GM10248 (cell line): ENCODE data around the gene ITCH.

ENCODE experiments used
- CTCF ChIA-PET: fragments of 300-600 bp; sonication (Branson Sonifier 250); formaldehyde crosslinking; extraction: SDS; loops from one replicate; lab custom pipeline; 2021; ENCODE audit warnings: antibody characterized with exemption; lab: Yijun Ruan, JAX
- POLR2A ChIA-PET: fragments of 350-650 bp; sonication (Branson Sonifier 250); formaldehyde crosslinking; extraction: SDS; loops from one replicate; lab custom pipeline; 2020; ENCODE audit warnings: antibody characterized with exemption; lab: Yijun Ruan, JAX
- DNase-seq: peaks from one replicate; pipeline ENCODE4 v3.0.0; 2012; ENCODE audit errors: extremely low spot score
- CTCF ChIP-seq: IDR thresholded peaks from 2 replicates; pipeline ENCODE4 v1.5.1; 2012; ENCODE audit warnings: mild to moderate bottlenecking, low read depth; ENCODE audit errors: extremely low read depth, missing control alignments, control extremely low read depth

Gene ITCH

GRCh38 chr20:34445177-34446065, 82.3 kb downstream of the ITCH start:
- no peak for DNase-seq
- CTCF ChIA-PET, result no interaction called here
- TF ChIP-seq CTCF, result no peak
- POLR2A ChIA-PET, result no interaction called here

DNA sequence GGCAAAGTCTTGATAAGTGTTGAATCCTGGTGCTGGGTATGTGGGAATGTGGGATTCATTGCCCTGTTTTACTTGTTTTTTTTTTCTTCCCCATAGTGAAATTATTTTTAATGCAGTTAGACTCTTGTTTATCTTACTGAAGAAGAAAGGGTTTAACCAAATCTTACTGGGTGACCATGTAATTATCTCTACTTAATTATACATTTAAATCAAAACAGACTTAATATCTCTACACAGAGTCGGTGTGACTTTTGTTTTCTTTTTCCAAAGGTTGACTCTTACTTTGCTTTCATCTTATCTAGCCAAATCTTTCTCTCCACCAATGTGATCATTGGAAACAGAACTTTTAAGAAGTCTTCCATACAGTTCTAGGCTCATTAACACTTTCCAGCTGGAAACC, 85.4 kb downstream of the ITCH start:
- no peak for DNase-seq
- CTCF ChIA-PET, result interaction anchor here (1.1 kb wide), 1 partner anchor 16 kb away, joined by 3 read pairs; no protein-coding TSS in a partner anchor
- TF ChIP-seq CTCF, result no peak
- POLR2A ChIA-PET, result no interaction called here

DNA sequence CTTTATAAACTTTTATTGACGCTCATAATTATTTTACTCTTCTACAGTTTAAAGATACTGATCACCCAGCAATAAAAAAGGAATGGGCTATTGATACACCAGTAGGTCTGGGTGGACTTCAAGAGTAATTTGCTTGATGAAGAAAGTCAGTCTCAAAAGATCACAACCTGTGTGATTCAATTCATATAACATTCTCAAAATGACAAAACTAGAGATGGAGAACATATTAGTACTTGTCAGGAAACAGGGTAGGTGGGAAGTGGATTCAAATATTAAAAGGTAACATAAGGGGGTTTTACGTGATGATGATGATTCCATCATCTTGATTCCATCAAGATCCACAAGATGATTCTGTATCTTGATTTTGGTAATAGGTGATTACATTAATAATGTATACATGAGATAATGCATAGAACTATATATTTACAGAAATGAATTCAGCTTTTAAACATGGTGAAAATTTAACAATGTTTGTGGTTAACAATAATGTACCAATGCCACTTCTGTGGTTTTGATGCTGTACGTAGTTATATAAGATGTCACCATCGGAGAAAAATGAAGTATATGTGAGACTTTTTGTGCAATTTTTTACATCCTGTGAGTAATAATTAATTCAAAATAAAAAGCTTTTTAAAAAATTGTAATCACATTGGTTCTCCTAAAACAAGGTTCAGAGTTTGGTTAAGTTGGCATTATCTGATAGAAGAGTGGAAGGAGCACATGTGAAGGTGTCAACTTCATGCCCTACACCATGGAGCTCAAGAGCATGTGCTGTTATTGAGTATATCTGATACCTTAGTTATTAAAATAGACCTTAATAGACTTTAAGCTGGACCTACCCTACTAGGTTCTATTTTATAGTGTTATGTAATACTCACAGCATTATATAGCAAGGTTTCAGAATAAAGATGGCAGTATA, 86.9 kb downstream of the ITCH start:
- TF ChIP-seq CTCF, result no peak
- ChIA-PET CTCF (interaction anchor here (0.7 to 2.2 kb wide), 2 partner anchors 13 to 65 kb away, joined by 3 to 7 read pairs; no protein-coding TSS in a partner anchor), POLR2A (no interaction called here)
- DNase-seq, result no peak

GRCh38 chr20:34452281-34452982, 89.4 kb downstream of the ITCH start:
- ChIA-PET CTCF (interaction anchor here (0.9 to 1.5 kb wide), 3 partner anchors 16 to 140 kb away, joined by 3 read pairs; no protein-coding TSS in a partner anchor), POLR2A (no interaction called here)
- DNase-seq, result no peak
- no peak for TF ChIP-seq CTCF

GRCh38 chr20:34458631-34459030, 95.6 kb downstream of the ITCH start:
- no peak for DNase-seq
- ChIA-PET POLR2A (no interaction called here), CTCF (interaction anchor here (0.7 to 2.6 kb wide), 4 partner anchors 14 to 146 kb away, joined by 3 to 6 read pairs (median 4); no protein-coding TSS in a partner anchor)
- no peak for TF ChIP-seq CTCF
